Spleen (tissue), 7 donors: Measurements from ENCODE around the gene DNMBP.
A peak's percentile ranks its signal among the peaks of the same experiment; 100 is the strongest.

Experiments used
- CTCF ChIP-seq, 11 experiments: fragments of 200-600 bp in 7 of 11; fragments of 450-650 bp in 4 of 11; sonication (generic) in 4 of 11; IDR thresholded peaks in 8 of 11; conservative IDR thresholded peaks in 3 of 11; 1 replicate in 7 of 11; 2 replicates in 4 of 11; pipeline versions ENCODE4 v1.4.0 to v1.8.0; 2016 to 2021; ENCODE audit warnings: antibody characterized with exemption in 11 of 11, inconsistent platforms in 4 of 11, mild to moderate bottlenecking in 1 of 11
- POLR2A ChIP-seq, 3 donors: fragments of 450-650 bp; IDR thresholded peaks; one replicate each; pipeline ENCODE4 v1.5.1; 2017; ENCODE audit warnings: antibody characterized with exemption in 3 of 3, mild to moderate bottlenecking in 1 of 3
- donor health status: DM: no; HTN: no; CAD: no; lungs with moderate emphysema.
- donor health status: DM: no; HTN: no; CAD: no.
- donor health status: DM: no; HTN: no; CAD: no.

- peak in 3 of 11 experiments; percentile 10 to 32 (median 26) for TF ChIP-seq CTCF (IDR thresholded peaks at IDR 0.05 in 8 of 11, conservative IDR thresholded peaks at IDR 0.05 in 3 of 11)
- no peak for TF ChIP-seq POLR2A (IDR thresholded peaks at IDR 0.05)
Observed at GRCh38 chr10:100009283-100009792, 409 bp downstream of the DNMBP start.
